SH-SY5Y (cell line): ENCODE measurements around the gene EYA4.

Experiments
- GATA2 ChIP-seq: IDR thresholded peaks from 2 replicates; pipeline ENCODE4 v1.6.1; 2011; ENCODE audit warnings: mild to moderate bottlenecking, low read depth, low read length
- GATA3 ChIP-seq: IDR thresholded peaks from 2 replicates; pipeline ENCODE4 v1.6.1; 2011; ENCODE audit warnings: low read depth, mild to moderate bottlenecking, low read length, moderate library complexity

- TF ChIP-seq GATA2 (no peak), GATA3 (no peak)
Measured at GRCh38 chr6:133478673-133479072, 237.5 kb downstream of the EYA4 start.
